ENCODE data around the gene MAP4K3. TPM values are rescaled to one million over a fixed set of nuclear protein-coding genes. Genes with fewer than 3 reads are reported as not detected.

Gene MAP4K3
- total and polyA plus RNA-seq, 2 of the 4 experiments (the other 2 are of a cell fraction): 13.2 to 32.6 TPM

DNA sequence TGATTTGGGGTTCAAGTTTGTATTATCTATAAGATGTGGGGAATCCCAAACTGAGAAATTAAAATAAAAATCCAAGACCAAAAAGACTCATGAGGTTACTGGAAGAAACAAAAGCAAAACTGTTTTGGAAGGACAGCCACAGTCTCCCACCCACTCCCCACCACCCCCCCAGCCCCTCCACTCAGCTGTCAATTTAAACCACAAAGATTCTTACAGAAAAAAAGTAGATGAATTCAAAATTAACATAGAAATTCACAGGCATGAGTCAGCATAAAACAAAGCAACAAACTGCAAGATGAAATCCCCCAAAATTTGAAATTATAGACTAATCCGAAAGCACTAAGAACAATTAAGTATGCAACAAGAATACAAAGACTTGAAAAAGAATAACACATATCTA, 12.1 kb downstream of the MAP4K3 start:
- Histone ChIP-seq H3K56ac (ENCODE audit: extremely low read depth, insufficient read depth, low read length) (no peak overlapping the region; the same call in 1 of the 2 replicates), H2BK5ac (ENCODE audit: low read depth, low read length, poor library complexity, severe bottlenecking) (peak overlapping the region; percentile 53), H3K9me3 (ENCODE audit: control insufficient read depth, insufficient read depth, low read length) (no peaks in the 10 kb centered on the region), H4K5ac (ENCODE audit: low read depth, low read length) (no peak overlapping the region), H4K20me1 (ENCODE audit: insufficient read depth, low read length) (peaks cover 70% of the 10 kb centered on the region), H3K18ac (ENCODE audit: low read depth, low read length) (0 out of 2 replicates have a peak overlapping the region, but pooled peaks have one; percentile 35), H4K8ac (ENCODE audit: low read depth in 2 of 2, low read length in 2 of 2) (no peak overlapping the region), H3K9me1 (ENCODE audit: insufficient read depth, low read length) (peaks cover 11% of the 10 kb centered on the region; the same call in 1 of the 2 replicates), H3K4me1 (ENCODE audit: control insufficient read depth, insufficient read depth, low read length) (peaks cover 11% of the 10 kb centered on the region), H3K27ac (ENCODE audit: insufficient read depth, low read length) (peak overlapping the region; percentile 9; the same call in 1 of the 2 replicates), H3K4me2 (ENCODE audit: low read depth, low read length) (peak overlapping the region; percentile 13; the same call in 1 of the 2 replicates), H3K9ac (ENCODE audit: low read depth, low read length) (no peak overlapping the region), H2AFZ (replicated peaks; ENCODE audit: low read length, poor library complexity) (no peak overlapping the region), H3K23ac (ENCODE audit: low read depth, low read length) (no peak overlapping the region), H2BK120ac (ENCODE audit: low read depth, low read length) (no peak overlapping the region), H2BK20ac (ENCODE audit: low read depth, low read length) (no peak overlapping the region), H3K4ac (ENCODE audit: low read depth, low read length) (no peak overlapping the region), H3K4me3 (ENCODE audit: insufficient read depth, low read depth, low read length) (no peak overlapping the region), H3K36me3 (ENCODE audit: control insufficient read depth, insufficient read depth, low read length) (no peaks in the 10 kb centered on the region), H2AK9ac (replicated peaks; ENCODE audit: low read depth, low read length, poor library complexity) (no peak overlapping the region), H3K27me3 (ENCODE audit: control insufficient read depth, insufficient read depth, low read length) (no peaks in the 10 kb centered on the region), H4K91ac (ENCODE audit: insufficient read depth, low read depth, low read length) (no peak overlapping the region), H2AK5ac (ENCODE audit: low read depth, low read length) (no peak overlapping the region), H3K79me1 (ENCODE audit: low read depth in 1 of 2, low read length in 2 of 2) (peaks cover 7 to 44% of the 10 kb centered on the region in 2 experiments; a peak in 3 of 4 replicates), H2BK15ac (ENCODE audit: low read depth, low read length) (no peak overlapping the region), H3K14ac (replicated peaks; ENCODE audit: low read depth, low read length) (no peak overlapping the region)
- intact Hi-C loops (cut with micrococcal nuclease): no loop called here
- in situ Hi-C loops (cut with MboI; ENCODE audit: low sequenced_read_pairs): no loop called here
- ATAC-seq (ENCODE audit: low read depth) (0 out of 2 replicates have a peak, but pooled peaks have one; percentile 15), DNase-seq (peak; percentile 16)
- no TSS peak for BruUV-seq (replicated peaks)
- no CpG with 5 or more reads among the region's 1 CpG for WGBS, 2 experiments (ENCODE audit: extremely low coverage in 2 of 2, insufficient read length in 1 of 2)
- TF ChIP-seq RFX5 (IDR thresholded peaks at IDR 0.05; ENCODE audit: low read depth, low read length): no peak
- TF ChIP-seq CEBPB (IDR thresholded peaks at IDR 0.05; ENCODE audit: low read depth, low read length): no peak
- TF ChIP-seq RCOR1 (IDR thresholded peaks at IDR 0.05; ENCODE audit: insufficient replicate concordance, low read length): no peak
- peak; percentile 94 for TF ChIP-seq NFE2L2 (IDR thresholded peaks at IDR 0.05; ENCODE audit: low read depth, low read length)
- no peak for TF ChIP-seq BHLHE40 (IDR thresholded peaks at IDR 0.05; ENCODE audit: low read depth, low read length)
- no peak for TF ChIP-seq CHD1 (IDR thresholded peaks at IDR 0.05; ENCODE audit: low read depth, low read length)
- TF ChIP-seq, protein P1, sequence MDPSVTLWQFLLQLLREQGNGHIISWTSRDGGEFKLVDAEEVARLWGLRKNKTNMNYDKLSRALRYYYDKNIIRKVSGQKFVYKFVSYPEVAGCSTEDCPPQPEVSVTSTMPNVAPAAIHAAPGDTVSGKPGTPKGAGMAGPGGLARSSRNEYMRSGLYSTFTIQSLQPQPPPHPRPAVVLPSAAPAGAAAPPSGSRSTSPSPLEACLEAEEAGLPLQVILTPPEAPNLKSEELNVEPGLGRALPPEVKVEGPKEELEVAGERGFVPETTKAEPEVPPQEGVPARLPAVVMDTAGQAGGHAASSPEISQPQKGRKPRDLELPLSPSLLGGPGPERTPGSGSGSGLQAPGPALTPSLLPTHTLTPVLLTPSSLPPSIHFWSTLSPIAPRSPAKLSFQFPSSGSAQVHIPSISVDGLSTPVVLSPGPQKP (IDR thresholded peaks at IDR 0.05; ENCODE audit: borderline replicate concordance, low read depth, low read length): no peak
- peak; percentile 88 for TF ChIP-seq MAFK (IDR thresholded peaks at IDR 0.05; ENCODE audit: low read depth, low read length)
- ChIA-PET POLR2A (ENCODE audit: unreplicated experiment) (no interaction called here), CTCF (no interaction called here)
- dilution Hi-C loops (cut with HindIII; ENCODE audit: low sequenced_read_pairs, unreplicated experiment): no loop called here

Data from IMR-90 (cell line).